Fibroblast of upper back skin (primary cell): ENCODE measurements around the gene ARID5B.
A peak's percentile ranks its signal among the peaks of the same experiment; 100 is the strongest.
"Not testable (repeated sequence)": the region's sequence is repeated elsewhere in the genome, so short reads cannot be mapped to it uniquely, and the experiment has no call there.

Experiments
- DNase-seq: peaks from one replicate; pipeline ENCODE4 v3.0.0-alpha.2; 2013

The ARID5B gene

GRCh38 chr10:61900829-61901792 is at the start of gene ARID5B:
Gene ARID5B, plus strand, starts transcription at chr10:61901699. Its CDS starts 11 bp downstream, at chr10:61901710.
- DNase-seq: peak; percentile 76

- DNase-seq: no peak
Observed at GRCh38 chr10:61852261-61852660, 49.2 kb upstream of the ARID5B start.

GRCh38 chr10:61855771-61856170 is 45.7 kb upstream of the ARID5B start:
- no peak for DNase-seq

- DNase-seq: no peak
Observed at GRCh38 chr10:61857746-61858145, 43.8 kb upstream of the ARID5B start.

GRCh38 chr10:61859786-61860185 is 41.7 kb upstream of the ARID5B start:
- no peak for DNase-seq

GRCh38 chr10:61860964-61861758 is 40.3 kb upstream of the ARID5B start:
- no peak for DNase-seq

- DNase-seq: no peak
Observed at GRCh38 chr10:61863981-61864380, 37.5 kb upstream of the ARID5B start.

GRCh38 chr10:61866700-61867368 is 34.7 kb upstream of the ARID5B start:
- no peak for DNase-seq

- not testable (repeated sequence) for DNase-seq
Observed at GRCh38 chr10:61867374-61867773, 34.1 kb upstream of the ARID5B start.

- DNase-seq: not testable (repeated sequence)
Observed at GRCh38 chr10:61867817-61868216, 33.7 kb upstream of the ARID5B start.

- no peak for DNase-seq
Observed at GRCh38 chr10:61869041-61869675, 32.3 kb upstream of the ARID5B start.

GRCh38 chr10:61869774-61870525 is 31.5 kb upstream of the ARID5B start:
- peak; percentile 86 for DNase-seq

GRCh38 chr10:61870526-61870895 is 31.0 kb upstream of the ARID5B start:
- DNase-seq: no peak

GRCh38 chr10:61871487-61871886 is 30.0 kb upstream of the ARID5B start:
- no peak for DNase-seq

GRCh38 chr10:61877887-61878739 is 23.4 kb upstream of the ARID5B start:
- DNase-seq: no peak

- no peak for DNase-seq
Observed at GRCh38 chr10:61878740-61879068, 22.8 kb upstream of the ARID5B start.

- DNase-seq: peak; percentile 63
Observed at GRCh38 chr10:61882621-61883370, 18.7 kb upstream of the ARID5B start.

GRCh38 chr10:61883371-61884025 is 18.0 kb upstream of the ARID5B start:
- no peak for DNase-seq

GRCh38 chr10:61887772-61888171 is 13.7 kb upstream of the ARID5B start:
- no peak for DNase-seq

- DNase-seq: peak; percentile 43
Observed at GRCh38 chr10:61888744-61889143, 12.8 kb upstream of the ARID5B start.
